ENCODE data around the gene CASKIN1.

The CASKIN1 gene

GRCh38 chr16:2190659-2191445, 5.6 kb downstream of the CASKIN1 start:
- no peak for DNase-seq

GRCh38 chr16:2190002-2190658, 6.3 kb downstream of the CASKIN1 start:
- no peak for DNase-seq

- no peak for DNase-seq
Measured at GRCh38 chr16:2189252-2189893, 7.0 kb downstream of the CASKIN1 start.

GRCh38 chr16:2188395-2188794, 8.0 kb downstream of the CASKIN1 start:
- no peak for DNase-seq

GRCh38 chr16:2187212-2187611, 9.2 kb downstream of the CASKIN1 start:
- no peak for DNase-seq

GRCh38 chr16:2186505-2186904, 9.9 kb downstream of the CASKIN1 start:
- no peak for DNase-seq

GRCh38 chr16:2186064-2186463, 10.3 kb downstream of the CASKIN1 start:
- no peak for DNase-seq

GRCh38 chr16:2184962-2185361, 11.4 kb downstream of the CASKIN1 start:
- DNase-seq = no peak

- DNase-seq = no peak
Measured at GRCh38 chr16:2184346-2184745, 12.1 kb downstream of the CASKIN1 start.

- no peak for DNase-seq
Measured at GRCh38 chr16:2183671-2184070, 12.7 kb downstream of the CASKIN1 start.

- no peak for DNase-seq
Measured at GRCh38 chr16:2181952-2182351, 14.5 kb downstream of the CASKIN1 start.

GRCh38 chr16:2180962-2181923, 15.2 kb downstream of the CASKIN1 start:
- no peak for DNase-seq

GRCh38 chr16:2180461-2180860, 15.9 kb downstream of the CASKIN1 start:
- no peak for DNase-seq

GRCh38 chr16:2179576-2179975, 16.8 kb downstream of the CASKIN1 start:
- no peak for DNase-seq

- no peak for DNase-seq
Measured at GRCh38 chr16:2179107-2179501, 17.3 kb downstream of the CASKIN1 start.

- no peak for DNase-seq
Measured at GRCh38 chr16:2178321-2179106, 17.9 kb downstream of the CASKIN1 start.

- no peak for DNase-seq
Measured at GRCh38 chr16:2177561-2177960, 18.8 kb downstream of the CASKIN1 start.

GRCh38 chr16:2177101-2177500, 19.3 kb downstream of the CASKIN1 start:
- DNase-seq = no peak

GRCh38 chr16:2176047-2176446, 20.4 kb downstream of the CASKIN1 start:
- DNase-seq = no peak

GRCh38 chr16:2175454-2175853, 21.0 kb downstream of the CASKIN1 start:
- DNase-seq = no peak

- DNase-seq = no peak
Measured at GRCh38 chr16:2174396-2175131, 21.8 kb downstream of the CASKIN1 start.
